ENCODE results near the gene CORO7.

Gene CORO7

GRCh38 chr16:4416200-4417032 lies at the start of gene CORO7:
Gene CORO7, minus strand, starts transcription at chr16:4416596. Its CDS starts 78 bp downstream, at chr16:4416518.
- peak; percentile 97 for DNase-seq

DNA sequence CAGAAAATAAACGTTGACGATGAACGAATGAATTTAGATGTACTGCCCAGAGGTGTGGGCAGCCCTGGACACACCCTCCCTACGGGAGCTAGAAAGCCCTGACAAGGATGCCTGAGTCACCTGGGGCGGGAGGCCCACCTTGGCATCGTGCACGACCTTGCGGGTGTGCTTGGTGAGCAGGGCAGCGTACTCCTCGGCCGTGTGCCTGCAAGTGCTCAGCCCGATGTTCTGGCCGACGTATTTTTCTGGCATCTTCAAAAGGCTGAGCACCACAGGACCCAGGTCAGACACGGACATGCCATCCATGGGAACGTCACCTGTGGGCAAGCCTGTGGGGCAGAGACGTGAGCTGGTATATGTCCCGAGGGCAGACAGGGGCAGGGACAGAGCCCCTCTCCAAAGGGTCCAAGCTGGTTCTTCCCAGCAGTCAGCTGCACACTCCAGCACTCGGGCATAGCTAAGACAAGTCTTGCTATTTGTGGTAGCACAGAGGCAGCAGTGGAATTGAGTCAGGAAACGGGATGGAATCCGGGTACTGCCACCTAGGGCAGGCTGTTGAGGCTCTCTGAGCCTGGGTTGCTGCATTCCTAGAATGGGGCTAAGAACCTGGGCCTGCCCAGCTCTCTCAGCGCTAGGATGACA lies 47.2 kb upstream of the CORO7 start:
- no peak for DNase-seq

DNA sequence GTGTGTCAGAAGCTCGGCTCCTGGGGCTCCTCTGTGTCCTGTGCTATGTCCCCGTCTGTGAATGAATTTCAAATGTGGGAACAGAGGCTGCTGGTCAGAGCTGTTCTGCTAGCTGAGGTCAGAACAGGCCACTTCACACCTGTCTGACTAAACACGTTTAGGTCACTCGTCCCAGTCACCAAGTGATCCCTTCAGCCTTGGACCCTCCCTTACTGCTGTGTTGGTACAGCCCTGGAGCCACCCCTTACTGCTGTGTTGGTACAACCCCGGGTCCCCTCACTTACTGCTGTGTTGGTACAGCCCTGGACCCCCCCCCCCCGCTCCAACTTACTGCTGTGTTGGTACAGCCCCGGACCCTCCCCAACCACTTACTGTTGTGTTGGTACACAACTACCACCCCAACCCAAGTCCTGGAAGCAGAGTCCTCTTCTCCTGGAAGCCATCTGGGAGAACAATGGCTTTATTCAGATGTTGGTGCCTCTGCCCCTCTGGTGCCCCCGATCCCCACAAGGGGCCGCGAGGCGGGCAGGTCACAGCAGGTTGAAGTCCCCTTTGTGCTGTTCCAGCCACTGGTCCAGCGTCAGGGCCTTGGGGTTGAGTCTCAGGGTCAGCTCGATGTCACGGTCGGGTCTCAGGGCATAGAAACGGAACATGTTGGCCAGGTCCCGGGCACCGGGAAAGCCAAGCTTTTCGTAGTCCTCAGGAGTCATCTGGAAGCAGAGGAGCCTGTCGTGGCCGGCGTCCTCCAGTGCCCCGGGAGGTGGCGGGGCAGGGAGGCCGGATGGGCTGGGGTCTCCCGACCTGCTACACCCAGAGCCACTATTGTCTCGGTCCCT lies 45.1 kb upstream of the CORO7 start:
- DNase-seq: peak; percentile 22

GRCh38 chr16:4460936-4461249 lies 44.5 kb upstream of the CORO7 start:
- DNase-seq: no peak

GRCh38 chr16:4455951-4456350 lies 39.6 kb upstream of the CORO7 start:
- DNase-seq: no peak

DNA sequence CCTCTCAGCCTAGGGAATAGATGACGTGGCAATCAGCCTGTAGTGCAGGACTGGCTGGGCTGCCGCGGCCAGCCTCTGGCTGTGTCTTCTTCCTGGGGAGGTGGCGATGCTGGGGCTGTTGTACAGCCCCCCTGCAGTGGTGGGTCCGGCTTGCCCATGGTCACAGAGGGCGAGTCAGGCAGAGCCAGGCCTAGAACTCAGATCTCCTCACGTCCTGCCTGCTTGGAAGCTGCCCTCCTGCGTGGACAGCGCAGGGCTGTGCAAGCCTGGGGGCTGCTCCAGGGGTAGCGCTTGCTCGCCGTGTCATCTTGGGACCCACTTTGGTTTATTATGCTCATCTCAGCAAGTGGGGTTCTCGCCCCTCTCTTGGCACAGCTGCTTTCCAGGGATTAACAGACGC lies 38.7 kb upstream of the CORO7 start:
- DNase-seq: no peak

GRCh38 chr16:4454623-4455022 lies 38.2 kb upstream of the CORO7 start:
- no peak for DNase-seq

- no peak for DNase-seq
Observed at GRCh38 chr16:4452674-4453073, 36.3 kb upstream of the CORO7 start.

DNA sequence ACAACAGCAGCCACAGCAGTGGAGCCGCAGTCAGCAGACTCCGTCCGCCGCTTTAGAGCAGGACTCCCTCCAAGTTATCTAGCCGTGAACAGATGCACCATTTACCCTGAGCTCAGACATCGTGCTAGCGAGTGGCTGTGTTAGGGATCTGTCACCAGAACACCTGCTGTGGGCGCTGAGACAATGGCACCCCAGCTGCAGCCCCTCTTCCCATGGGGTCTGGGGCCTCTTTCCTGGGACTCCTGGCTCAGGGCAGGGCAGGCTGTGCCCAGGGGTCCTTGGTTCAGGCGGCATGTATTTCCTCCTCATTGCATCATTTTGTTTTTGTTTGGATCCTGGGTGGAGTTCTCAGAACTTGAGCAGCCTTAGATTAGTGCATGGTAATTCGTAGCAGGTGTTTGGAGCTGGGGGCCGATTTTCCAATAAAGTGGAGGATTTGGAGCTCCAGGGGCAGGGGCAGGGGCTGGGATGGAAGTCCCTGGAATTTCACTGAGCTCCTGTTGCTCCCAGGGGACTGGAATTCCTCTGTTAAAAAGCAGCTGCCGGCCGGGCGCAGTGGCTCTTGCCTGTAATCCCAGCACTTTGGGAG lies 34.6 kb upstream of the CORO7 start:
- no peak for DNase-seq

GRCh38 chr16:4450430-4450829 lies 34.0 kb upstream of the CORO7 start:
- no peak for DNase-seq

GRCh38 chr16:4443986-4444385 lies 27.6 kb upstream of the CORO7 start:
- DNase-seq: no peak

DNA sequence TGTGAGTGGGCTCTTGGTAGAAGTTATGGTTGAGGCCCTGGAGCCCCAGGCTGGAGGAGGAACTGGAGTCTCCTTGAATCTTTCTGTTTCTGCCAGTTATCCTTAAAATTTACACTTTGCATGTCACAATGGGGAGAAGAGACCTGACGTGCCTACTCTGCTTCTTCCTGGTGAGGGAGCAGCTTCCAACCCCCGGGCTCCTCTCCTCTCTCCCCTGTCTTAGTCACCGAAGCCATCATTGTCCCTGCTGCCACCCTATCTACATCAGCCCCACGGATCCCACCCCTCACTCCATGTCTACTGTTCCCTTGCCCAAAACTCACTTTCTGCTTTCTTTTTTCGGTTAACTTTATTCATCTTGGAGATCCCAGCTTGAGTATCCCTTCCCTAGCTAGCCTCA lies 26.9 kb upstream of the CORO7 start:
- no peak for DNase-seq

- DNase-seq: no peak
Observed at GRCh38 chr16:4442371-4442770, 26.0 kb upstream of the CORO7 start.

- DNase-seq: no peak
Observed at GRCh38 chr16:4437366-4437765, 21.0 kb upstream of the CORO7 start.

- no peak for DNase-seq
Observed at GRCh38 chr16:4435337-4436067, 19.1 kb upstream of the CORO7 start.

DNA sequence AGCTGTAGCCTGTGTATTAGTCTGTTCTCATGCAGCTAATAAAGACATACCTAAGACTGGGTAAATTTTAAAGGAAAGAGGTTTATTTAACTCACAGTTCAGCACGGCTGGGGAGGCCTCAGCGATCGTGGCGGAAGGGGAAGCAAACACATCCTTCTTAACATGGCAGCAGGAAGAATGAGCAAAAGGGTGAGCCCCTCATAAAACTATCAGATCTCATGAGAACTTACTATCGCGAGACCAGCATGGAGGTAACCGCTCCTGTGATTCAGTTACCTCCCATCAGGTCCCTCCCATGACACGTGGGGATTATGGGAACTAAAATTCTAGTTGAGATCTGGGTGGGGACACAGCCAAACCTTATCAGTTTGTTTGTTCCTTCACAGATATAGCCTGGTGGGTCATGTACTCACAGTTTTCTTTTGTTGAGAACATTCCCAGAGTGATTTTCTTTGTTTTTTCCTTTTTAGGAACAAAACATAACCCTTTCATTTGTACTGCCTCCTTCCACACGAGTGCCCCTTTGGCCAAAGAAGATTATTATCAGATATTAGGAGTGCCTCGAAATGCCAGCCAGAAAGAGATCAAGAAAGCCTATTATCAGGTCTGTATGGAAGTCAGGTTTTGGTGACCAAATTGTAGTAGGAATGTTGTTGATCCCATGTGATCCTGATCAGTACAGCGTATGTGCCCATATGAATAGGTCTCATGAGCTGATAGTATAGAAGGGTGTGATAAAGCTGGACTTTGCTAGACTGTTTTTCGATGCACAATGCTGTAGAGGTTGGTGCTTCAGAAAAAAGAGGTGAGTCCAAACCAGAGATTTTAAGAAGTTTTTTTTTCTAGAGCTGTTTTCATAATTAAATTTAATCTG lies 17.8 kb upstream of the CORO7 start:
- DNase-seq: peak; percentile 84

GRCh38 chr16:4433228-4433627 lies 16.8 kb upstream of the CORO7 start:
- DNase-seq: no peak

DNA sequence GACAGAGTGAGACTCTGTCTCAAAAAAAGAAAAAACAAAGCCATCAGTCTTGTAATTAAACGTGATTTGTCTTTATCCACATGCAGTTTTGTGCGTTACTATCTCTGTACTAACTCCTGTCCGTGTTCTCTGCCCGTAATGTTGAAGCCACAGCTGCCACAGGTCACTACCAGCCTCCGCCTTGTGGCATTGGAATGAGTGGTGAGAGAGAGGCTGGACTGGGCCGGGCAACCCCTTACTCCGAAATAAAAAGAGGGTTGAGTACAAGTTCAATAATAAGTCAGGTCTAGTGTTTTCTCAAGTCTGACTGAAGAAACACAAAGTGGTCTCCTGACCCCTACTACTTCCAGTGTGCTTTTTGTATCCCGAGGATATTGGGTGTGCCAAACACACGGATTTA lies 14.6 kb upstream of the CORO7 start:
- no peak for DNase-seq

GRCh38 chr16:4428500-4428899 lies 12.1 kb upstream of the CORO7 start:
- DNase-seq: no peak

GRCh38 chr16:4426722-4427372 lies 10.5 kb upstream of the CORO7 start:
- DNase-seq: no peak

Measured in hematopoietic multipotent progenitor cell treated with erythropoietin and hydrocortisone succinate and interleukin-3 and kit ligand, for 6 days (in vitro differentiated cells).